GM19099 (cell line): ENCODE measurements around the gene CDC42EP2.

Source experiments
- POLR2A ChIP-seq: IDR thresholded peaks from 3 replicates; pipeline ENCODE4 v1.6.1; 2011; ENCODE audit warnings: low read depth; ENCODE audit not compliant: insufficient read length; ENCODE audit errors: extremely low read depth

The CDC42EP2 gene

GRCh38 chr11:65291613-65292012, 23.1 kb upstream of the CDC42EP2 start:
- TF ChIP-seq POLR2A = no peak

GRCh38 chr11:65292890-65293289, 21.8 kb upstream of the CDC42EP2 start:
- no peak for TF ChIP-seq POLR2A

GRCh38 chr11:65293909-65294381, 20.7 kb upstream of the CDC42EP2 start:
- no peak for TF ChIP-seq POLR2A

GRCh38 chr11:65295001-65295400, 19.7 kb upstream of the CDC42EP2 start:
- no peak for TF ChIP-seq POLR2A

GRCh38 chr11:65295571-65296341, 18.9 kb upstream of the CDC42EP2 start:
- TF ChIP-seq POLR2A = no peak

- no peak for TF ChIP-seq POLR2A
These were observed 17.5 kb upstream of the CDC42EP2 start for GRCh38 chr11:65297026-65297672.

GRCh38 chr11:65298131-65298535, 16.5 kb upstream of the CDC42EP2 start:
- TF ChIP-seq POLR2A = no peak

- no peak for TF ChIP-seq POLR2A
These were observed 15.9 kb upstream of the CDC42EP2 start for GRCh38 chr11:65298655-65299179.

- no peak for TF ChIP-seq POLR2A
These were observed 13.9 kb upstream of the CDC42EP2 start for GRCh38 chr11:65300621-65301275.

- no peak for TF ChIP-seq POLR2A
These were observed 13.0 kb upstream of the CDC42EP2 start for GRCh38 chr11:65301491-65302329.

GRCh38 chr11:65303555-65303954, 11.1 kb upstream of the CDC42EP2 start:
- TF ChIP-seq POLR2A = no peak

- TF ChIP-seq POLR2A = no peak
These were observed 10.6 kb upstream of the CDC42EP2 start for GRCh38 chr11:65304110-65304509.

GRCh38 chr11:65304613-65305012, 10.1 kb upstream of the CDC42EP2 start:
- no peak for TF ChIP-seq POLR2A

- TF ChIP-seq POLR2A = no peak
These were observed 9.0 kb upstream of the CDC42EP2 start for GRCh38 chr11:65305501-65306268.
